Activated CD4-positive, alpha-beta T cell treated with anti-CD3 and anti-CD28 coated beads for 1 hour (primary cell): ENCODE measurements around the gene PHC2.

Experiments
- DNase-seq: peaks from one replicate; pipeline ENCODE4 v3.0.0-alpha.2; 2020

Gene PHC2

DNA sequence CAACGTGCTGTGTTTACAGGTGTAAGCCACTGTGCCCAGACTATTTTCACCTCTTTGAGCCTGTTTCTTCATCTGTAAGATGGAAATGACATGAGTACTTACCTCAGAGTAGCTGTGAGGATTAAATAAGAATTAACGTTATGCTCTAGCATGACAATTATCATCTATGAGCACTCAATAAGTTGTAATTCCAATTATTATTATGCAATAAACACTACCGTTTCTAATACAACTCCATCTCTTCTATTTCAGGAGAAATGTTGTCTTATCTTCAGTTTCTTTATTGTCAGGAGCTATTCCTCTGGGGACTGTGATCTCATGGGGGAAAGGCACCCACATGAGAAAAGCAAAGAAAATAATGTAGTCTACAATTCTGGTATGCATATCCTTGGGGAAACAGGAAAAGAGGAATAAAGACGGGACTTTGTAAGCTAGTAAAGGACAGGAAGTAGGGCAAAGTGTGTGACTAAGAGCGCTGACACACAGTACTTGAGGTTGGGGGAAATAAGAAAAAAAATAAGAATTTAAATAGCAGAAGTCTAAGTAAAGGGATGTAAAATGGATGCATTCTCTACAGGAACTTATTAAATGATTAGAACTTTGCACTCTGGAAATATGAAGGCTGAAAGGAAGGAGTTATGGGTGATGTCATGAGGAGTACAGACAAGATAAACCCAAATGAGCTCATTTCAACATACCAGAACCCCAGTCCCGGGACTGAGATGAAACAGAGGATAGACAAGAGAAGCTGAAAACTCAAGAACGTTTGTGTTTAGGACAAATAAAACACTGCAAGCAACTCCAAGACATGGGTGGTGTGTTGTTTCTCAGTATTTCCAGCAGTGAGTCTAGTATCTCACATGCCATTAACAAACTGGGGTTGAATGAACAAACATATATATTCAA, 9.8 kb downstream of the PHC2 start:
- no peak for DNase-seq

DNA sequence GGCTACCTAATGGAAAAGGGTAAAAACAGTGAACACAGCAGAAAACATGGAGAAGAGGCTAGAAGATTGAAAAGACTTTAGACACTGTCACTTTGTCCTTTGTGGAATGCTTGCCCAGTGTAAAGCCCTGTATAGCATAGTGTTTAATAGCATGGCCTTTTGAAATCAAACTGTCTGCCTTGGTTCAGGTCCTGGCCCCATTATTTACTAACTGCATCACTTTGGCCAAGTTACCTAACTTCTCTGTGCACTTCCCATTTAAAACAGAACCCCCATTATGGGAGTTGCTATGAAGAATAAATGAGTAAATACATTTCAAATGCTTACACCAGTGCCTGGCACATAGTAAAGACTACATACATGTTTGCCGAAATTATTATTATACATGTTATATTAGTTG, 12.1 kb downstream of the PHC2 start:
- DNase-seq = no peak

DNA sequence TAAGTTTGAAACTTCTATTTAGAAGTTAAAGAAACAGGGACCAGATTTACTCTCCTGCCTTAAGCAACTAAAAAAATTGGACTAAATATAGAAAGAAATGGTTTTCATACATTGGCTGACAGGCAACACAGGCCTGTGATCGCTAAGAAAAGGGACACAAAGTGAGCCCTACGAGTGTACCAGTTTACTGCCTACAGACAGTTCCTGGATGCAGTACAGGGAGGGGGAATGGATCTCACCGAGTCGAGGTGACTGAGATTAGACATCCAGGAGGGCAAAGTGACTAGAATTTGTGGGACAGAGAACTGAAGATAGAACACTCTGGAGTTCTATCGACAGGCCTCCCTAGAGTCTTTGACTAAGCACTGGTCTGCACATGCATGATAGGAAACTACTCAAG, 16.0 kb downstream of the PHC2 start:
- DNase-seq = no peak

DNA sequence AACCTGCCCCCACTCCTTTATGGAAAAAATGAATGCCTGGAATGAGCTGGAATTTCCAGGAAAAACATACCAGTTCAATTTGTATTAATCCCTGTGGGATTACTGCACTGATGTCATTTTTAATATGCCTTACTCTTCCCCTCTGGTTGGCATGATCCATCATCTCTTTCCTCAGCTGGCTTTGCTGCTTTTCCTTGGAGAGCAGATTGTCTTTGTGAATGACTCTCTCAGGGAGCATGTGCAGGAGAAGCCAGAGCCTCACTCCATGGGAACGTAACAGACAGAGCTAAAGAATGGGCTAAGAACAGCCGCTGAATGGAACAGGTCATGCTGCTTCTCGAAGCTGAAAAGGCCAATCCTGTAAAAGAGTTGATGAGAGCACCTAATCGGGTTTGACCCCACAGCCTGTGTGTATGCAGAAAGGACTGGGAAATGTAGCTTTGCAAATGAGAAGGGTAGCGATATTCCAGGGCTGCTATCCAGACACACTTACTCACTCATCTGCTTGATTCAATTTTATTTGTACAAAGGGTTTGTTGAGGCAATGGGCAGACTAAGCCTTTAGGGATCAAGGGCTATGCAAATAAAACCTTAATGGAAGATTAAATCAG, 20.7 kb downstream of the PHC2 start:
- DNase-seq = no peak

DNA sequence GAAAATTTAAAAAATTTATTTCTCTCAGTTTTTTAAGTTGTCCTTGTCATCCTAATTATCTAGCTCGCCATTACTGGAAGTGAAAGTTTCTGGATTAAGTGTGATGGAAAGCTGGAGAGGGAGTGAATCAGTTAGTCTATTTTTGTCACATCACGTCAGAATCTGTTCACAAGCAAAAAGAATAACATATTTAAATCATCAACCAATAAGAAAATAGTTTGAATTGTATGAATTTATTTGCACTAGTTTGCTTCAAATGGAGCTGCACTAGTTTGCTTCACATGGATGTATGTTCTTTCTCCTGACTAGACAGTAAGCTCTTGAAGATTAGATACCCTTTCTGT, 22.8 kb downstream of the PHC2 start:
- DNase-seq = no peak

DNA sequence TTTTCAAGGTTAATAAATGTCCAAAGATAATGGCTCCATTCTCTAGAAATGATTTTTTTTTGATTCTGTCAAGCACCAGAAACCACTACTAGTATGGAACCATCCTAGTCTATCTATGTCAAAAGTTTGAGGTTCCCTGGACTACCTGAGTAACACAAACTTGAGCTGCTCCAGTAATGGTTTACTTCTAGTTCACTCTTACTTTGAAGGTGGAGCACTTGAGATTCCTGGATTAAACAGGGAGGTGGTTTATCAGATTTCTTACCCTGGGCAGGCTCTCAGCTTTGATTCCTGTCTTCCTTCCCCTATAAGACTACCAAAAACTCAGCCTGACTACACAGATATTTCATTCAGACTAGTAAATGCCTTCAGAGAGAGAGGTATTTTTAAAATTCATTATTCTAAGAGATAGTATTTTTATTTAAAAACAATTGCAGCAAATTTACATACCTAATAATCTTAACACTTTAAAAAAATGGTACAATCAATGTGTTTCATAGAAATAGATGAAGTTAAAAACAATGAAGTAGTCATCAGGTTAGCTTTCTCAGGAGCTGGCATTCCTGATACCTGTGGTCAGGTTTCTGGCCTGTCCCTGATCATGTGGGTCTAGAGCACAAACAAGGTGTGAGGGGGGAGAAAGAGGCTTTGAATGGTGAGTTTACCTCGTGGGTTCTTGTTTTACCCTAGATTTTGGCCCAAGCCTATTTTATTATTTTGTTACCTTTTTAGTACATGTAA, 23.4 kb downstream of the PHC2 start:
- DNase-seq = no peak

DNA sequence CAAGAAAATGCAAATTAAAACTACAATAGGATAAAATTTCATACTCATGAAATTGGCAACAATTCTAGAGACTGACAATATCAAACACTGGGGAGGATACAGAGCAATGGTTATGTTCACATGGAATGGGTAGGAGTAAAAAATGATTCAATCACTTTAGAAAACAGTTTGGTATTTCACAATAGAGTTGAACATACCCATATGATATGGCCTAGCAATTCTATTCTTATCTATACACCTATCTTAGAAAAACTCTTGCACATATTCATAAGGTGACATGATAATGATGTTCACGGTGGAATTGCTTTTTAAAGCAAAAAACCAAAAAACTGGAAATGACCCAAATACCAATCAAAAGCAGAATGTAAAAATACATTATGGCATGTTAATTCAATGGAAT, 28.7 kb downstream of the PHC2 start:
- no peak for DNase-seq

DNA sequence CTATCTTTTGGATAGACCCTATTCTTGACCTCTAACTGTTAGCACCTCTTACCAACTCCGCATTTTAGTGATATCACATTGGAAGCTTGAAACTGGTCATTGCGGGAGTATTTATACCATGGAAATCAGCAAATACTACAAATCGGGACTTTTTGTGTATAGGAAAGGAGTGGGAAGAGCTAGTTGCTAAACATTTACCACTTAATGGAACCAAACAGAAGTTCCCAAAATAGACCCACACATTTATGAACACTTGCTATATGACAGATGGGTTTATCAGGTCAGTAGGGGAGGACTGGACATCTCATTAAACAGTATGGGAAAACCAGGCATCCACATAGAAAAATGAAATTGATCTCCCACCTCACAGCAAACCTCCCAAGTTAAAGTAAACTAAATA, 29.4 kb downstream of the PHC2 start:
- DNase-seq = no peak

DNA sequence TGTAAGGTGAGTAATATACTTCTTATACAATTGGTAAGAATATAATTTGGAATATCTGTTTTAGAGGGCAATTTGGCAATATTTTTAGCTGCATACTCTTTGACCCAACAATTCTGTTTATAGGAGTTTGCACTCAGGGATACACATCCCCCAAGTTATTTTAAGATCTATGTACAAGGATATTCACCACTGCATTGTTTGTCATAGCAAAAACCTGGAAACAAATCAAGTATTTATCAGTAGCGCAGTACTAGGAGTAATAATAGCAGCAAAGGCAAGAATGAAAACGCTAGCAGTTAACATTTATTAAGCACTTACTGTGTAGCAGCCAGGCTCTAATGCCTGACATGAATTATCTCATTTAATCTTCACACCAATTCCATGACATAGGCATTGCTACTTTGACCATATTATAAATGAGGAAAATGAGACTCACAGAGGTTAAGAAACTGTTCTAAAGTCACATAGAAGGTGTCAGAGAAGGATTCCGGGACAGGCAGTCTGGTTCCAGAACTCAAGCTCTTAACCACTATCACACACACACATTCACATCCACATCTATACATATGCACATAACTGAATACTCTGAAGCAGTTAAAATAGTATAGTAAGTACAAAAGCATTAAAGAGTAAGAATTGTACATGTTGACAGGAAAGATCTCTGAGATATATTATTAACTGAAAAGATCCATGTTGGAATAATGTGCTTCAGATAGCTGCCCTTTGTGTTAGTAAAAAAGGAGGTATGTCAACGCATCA, 30.6 kb downstream of the PHC2 start:
- no peak for DNase-seq

DNA sequence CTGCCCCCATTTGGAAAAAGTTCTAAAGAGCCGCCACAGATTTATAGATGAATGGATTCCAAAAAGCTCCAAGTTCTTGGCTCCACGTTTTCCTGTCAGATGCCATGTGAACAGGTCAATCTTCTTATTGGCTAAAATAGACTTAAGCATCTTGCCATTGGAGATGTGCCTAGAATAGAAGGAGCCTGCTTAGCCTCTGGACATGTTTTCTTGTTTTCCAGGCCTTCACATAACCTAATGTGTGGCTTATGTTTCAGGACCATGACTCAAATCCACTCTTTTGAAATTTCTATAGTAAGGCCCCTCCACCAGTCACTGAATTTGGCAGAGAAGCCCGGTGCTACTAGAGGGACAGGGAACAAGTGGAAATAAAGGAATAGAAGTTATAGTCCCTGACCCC, 31.5 kb downstream of the PHC2 start:
- DNase-seq = no peak

DNA sequence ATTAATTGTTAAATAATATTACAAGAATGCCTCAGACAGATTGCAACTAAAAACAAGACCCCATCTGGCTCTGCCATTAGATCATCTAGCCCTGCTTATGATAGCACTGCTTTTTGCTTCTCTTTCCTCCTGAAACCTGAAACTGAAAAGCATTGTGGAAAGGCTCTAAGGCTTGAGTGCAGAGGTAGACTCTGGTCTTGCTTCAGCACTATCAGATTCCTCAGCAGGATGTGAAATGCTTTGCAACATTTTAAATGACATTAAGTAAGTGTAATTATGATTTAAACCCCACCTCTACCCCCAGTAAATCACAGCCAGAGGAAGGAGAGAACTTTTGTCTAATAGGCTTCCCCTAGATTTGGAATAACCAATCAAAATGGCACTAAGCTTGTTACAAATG, 32.9 kb downstream of the PHC2 start:
- DNase-seq = no peak

DNA sequence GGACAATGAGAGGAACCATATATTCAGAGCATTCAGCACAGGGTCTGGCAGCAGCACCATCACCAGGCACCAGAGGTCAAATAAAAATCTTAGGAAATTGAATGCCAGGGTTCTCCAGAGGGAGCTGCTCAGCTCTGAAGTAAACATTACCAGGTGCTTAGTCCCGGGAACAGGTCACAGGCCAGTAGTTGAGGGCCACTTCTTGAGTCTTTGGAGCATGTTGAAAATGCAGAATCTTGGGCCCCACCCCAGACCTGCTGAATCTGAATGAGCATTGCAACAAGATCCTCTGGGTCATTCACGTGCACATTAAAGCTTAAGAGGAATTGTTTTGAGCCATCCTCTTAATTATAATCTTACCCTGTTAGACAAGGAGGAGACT, 33.8 kb downstream of the PHC2 start:
- no peak for DNase-seq

DNA sequence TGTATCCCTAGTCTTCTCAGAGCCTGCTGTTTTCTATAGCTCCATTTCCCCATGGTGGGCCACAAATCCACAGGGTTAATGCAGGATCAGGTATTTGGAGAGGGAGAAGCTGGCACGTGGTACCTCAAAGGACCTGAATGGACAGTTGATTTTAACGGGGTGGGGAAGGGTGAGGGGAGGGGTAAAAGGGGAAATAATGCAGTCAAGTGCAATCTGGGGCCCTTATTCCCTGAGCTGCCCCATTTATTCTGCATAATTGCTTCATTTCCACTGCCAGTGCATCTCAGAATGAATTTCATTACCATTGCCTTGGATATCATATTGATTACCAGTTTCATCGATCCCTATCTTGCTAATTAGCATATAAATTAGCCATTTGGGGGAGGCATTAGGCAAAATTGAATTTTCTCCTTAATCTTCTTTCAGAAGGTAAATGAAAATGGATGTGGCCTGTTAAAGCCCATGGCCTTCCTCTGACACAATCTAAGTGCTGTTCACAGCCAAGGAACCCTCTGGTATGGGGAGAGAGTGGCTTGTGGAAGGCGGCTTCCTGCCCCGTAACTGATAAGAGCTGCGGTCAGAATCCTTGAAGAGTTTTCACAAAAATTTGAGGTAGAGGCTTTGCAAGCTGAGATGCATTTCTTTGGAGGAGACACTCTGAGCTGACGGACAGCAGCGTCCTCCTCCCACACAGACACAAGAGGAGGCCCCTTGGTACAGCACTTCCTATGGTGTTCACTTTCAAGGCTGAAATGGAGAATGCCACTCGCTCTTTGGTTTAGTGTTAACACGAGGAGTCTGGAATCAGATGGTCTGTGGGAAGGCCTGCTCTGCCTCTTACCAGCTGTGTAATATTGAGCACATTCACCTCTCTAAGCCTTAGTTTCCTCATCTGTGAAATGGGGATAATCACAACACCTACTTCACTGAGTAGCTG, 34.4 kb downstream of the PHC2 start:
- no peak for DNase-seq

DNA sequence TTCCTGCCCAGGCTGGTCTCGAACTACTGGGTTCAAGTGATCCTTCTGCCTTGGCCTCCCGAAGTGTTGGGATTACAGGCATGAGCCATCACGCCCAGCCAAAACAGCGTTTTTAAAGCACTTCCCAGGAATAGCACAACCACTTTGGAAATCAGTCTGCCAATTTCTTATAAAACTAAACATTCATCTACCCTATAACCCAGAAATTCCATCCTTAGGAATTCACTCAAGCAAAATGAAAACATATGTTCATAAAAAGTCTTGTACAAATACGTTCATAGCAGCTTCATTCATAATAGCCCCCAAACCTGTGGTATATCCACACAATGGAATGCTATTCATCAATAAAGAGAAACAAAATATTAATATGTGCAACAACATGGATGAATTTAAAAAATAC, 36.1 kb downstream of the PHC2 start:
- DNase-seq = no peak

DNA sequence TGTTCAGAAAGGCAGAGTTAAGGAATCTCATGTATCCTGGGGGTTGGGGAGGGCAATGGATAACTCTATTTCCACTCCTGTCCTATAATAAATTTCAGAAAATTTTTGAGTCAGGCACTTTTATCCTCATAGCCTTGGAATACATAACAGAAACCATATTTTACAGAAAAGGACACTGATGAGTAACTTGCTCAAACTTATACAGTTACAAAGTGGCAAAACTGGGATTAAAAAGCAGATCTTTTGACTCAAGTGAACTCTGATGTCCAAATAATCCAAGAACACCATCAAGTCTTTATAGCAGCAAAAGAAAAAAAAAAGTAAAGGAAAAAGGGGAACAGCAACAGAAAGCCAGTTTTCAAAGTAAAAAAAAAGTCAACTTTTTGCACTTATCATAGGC, 36.9 kb downstream of the PHC2 start:
- DNase-seq = no peak

DNA sequence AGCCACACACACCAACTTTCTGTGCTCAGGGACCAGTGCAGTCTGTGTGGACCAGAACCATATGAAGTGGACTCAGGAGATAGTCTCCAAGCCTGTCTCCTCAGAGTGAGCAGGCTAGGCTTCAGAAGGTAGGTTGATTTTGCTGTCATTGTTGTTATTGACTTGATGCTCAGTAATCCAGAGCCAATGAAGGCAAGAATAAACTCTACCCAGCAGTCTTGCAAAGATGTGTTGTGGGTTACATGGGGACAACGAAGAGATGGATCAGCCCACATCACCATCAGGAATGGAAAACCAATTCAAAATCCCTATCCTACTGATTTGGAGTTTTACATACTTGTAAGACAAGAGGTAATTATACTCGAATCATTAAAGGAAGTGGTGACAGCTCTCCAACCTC, 37.4 kb downstream of the PHC2 start:
- no peak for DNase-seq

DNA sequence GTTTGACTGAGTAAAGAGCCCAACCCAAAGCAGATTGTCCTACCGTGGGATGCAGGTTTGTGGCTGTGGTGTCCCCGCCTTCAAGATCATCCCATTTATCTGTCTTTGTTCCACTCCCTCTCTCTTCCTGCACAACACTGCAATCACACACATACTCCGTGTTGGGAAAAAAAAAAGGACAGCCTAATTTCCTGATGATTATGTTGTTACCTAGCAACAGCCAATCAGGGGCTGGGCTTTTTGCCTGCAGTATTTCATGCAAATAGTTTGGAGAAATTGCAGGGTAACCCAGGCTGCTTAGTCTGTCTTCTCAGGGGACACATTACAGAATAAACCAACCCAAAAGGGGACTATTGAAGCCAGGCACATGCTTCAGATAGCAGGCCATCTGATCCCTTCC, 38.3 kb downstream of the PHC2 start:
- no peak for DNase-seq

DNA sequence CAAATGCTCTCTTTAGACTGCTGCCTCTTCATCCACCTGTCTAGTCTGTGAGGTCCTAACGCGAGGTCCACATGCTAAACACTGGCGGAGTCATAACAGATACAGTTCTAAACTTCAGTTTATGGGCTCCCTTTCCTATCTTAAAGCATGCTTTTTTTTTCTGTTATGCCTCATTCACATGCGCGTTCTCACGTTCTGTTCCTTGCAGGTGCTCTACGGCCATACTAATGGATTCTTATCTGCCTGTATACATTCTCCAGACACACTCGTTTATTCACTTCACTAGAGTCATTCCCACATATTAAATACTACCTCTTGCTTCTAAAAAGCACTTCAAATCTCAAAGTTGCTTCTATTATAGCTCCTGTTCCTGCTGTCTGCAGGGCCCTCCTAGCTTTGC, 38.7 kb downstream of the PHC2 start:
- DNase-seq = no peak

DNA sequence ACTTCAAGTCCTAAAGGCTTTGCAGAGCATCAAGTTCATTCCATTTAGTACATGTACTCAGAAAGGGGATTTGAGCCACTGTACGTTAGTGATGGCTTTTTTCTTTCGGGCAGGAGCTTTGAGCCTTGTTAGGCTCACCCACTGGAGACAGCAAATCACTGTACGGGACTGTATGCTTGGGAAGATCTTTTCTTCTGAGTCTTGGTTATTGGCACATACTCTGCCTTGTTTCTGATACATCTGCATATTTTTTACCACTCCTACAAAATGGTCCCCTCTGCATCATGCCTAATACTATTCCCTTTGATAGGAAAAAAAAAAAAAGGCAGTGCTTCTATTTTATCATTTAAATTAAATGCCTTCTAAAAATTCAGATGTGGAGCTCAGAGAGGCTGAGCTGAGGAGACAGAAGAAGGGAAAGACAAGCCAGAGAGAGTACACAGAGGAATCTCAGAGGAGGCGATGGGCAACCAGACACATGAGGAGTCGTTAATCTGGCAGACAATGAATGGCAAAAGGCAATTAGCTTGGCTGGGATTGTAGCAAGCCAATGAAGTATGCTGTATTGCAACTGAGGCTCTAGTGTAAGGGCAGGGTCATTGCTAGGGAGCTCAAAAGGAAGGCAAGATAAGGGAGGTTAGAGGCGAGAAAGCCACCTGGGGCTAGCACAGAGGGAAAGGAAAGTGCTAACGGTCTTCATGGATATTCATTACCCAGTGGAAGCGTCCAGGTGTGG, 39.4 kb downstream of the PHC2 start:
- DNase-seq = no peak

DNA sequence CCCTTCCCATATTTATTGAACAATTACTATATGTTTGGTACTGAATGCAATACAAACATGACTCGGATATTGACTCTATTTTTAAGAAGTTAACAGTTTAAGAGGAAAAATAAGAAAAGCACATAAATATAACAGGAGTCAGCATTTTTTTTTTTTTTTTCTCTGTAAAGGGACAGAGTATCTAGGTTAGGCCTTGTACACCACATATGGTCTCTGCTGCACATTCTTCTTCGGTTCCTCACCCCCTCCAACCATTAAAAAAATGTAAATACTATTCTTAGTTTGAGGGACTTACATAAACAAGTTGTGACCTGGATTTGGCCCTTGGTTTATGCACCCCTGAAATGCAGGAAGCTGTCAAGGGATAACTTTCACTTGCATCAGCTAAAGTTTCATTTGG, 40.4 kb downstream of the PHC2 start:
- DNase-seq = no peak
